GM21619 (cell line): ENCODE measurements around the gene SEPTIN11.
A peak's percentile ranks its signal among the peaks of the same experiment; 100 is the strongest.

ENCODE experiments used
- ATAC-seq: cut with Tn5 transposase; IDR thresholded peaks from one replicate; pipeline ENCODE4 v1.9.1; 2021; ENCODE audit not compliant: unreplicated experiment

SEPTIN11 gene

GRCh38 chr4:76977736-76978350, 28.3 kb downstream of the SEPTIN11 start:
- ATAC-seq, result no peak

DNA sequence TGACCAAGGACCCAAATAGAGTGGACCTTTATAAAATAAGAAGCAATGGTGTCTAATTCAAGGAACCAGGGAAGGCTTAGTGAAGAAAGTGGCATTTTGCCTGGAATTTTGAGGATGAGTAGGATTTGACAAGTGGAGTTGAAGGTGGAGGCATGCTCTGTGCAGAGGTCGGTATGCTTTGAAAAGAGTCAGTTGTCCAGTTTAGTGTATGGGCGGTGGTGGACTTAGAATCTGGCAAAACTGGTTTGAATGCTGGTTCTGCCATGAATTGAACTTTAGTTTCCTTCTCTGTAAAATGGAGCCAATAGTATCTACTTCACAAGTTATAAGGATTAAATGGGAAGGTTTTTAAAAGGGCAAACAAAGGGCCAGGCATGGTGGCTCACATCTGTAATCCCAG, 29.7 kb downstream of the SEPTIN11 start:
- no peak for ATAC-seq

- no peak for ATAC-seq
Observed at GRCh38 chr4:76980261-76980660, 30.7 kb downstream of the SEPTIN11 start.

DNA sequence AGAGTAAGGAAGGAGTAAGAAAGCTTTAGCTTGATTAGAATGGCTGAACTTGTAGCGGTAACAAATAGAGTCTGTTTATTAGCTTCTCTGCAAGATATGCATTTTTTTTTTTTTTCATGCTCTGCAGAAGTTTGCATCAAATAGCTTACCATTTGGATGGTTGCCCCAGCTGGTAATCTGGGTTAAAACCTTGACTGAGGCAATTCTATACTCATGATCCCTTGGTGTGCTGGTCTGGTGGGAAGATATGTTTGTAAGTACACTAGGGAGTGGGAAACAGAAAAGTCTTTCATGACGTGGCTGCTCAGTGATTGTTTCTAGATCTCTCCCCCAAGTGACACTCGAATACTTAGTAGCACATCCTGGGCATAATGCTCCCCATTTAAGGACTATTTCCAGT, 32.1 kb downstream of the SEPTIN11 start:
- no peak for ATAC-seq

DNA sequence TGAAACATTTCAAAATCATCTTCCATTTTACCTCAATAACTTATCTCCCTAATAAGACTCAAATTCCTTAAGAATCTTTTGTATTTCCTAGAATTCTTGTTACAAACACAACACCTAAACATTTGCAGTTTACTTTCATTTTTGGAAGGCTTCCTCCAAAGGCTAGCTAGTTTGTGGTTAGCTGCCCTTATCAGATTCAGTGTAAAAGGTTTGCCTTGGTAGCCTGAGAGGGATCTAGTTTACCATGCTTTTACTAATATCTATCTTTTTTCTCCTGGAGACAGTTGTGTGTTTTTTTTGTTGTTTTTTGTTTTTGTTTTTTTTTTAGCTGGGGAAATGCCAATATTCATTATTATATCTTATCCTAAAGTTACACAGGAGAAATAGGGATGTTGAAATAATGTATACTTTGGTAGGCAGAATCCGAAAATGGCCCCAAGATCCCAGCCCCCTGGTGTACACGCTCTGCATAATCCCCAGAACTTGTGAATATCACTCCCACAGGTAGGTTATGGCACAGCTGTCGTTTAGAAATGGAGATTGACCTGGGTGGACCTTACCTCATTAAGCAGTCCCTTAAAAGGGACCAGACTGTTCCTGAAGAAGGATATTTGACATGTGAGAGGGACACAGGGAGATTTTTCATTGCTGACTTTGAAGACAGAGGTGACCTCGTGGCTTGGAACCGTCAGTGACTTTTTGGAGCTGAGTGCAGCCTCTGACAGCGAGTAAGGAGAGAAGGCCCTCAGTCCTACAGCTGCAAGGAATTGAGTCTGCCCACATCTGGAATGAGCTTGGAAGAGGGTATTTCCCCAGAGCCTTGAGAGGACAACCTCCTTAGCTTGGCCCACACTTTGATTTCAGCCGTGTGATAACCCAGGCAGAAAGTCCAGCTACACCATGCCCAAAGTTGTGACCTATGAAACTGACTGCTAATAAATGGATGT, 33.4 kb downstream of the SEPTIN11 start:
- ATAC-seq, result no peak

- peak; percentile 53 for ATAC-seq
Observed at GRCh38 chr4:76984127-76984526, 34.6 kb downstream of the SEPTIN11 start.

DNA sequence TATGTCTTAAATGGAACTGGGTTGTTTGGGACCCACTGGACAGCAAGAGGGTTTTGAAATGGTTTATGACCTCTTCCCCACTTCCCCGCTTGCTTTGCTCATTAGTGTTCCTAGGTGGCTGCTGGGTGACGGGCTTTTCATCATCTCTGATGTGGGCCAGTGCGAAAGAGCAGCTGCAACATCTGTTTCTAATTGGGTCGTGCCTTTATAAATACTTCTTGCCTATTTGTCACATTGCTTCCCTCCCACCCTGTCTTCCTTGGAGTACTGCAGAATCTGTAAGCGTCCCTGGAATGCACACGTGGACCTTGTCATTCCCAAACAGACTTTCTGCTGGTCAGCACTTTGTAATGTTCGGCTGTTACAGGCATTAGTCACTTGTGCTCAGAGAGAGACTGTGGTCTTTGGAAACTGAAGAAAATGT, 35.2 kb downstream of the SEPTIN11 start:
- no peak for ATAC-seq

GRCh38 chr4:76987153-76987591, 37.6 kb downstream of the SEPTIN11 start:
- no peak for ATAC-seq

DNA sequence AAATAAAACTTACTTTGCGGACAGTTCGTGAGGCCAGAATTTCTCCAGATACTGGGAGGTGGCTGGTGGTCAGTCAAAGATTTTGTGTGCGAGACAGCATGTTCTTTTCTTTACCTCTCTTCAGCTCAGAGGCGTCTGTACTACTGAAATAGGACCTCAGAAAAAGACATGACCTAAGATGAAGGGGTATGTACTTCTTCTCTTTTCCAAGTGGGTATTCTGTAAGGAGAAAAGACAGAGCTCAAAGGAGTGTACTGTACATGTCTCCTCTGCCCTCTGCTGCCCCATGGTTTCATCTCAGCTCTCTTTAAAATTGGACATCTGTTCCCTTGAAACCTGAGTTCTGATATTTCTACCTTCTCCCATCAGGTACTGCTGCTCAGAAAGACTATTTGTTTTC, 38.1 kb downstream of the SEPTIN11 start:
- no peak for ATAC-seq

DNA sequence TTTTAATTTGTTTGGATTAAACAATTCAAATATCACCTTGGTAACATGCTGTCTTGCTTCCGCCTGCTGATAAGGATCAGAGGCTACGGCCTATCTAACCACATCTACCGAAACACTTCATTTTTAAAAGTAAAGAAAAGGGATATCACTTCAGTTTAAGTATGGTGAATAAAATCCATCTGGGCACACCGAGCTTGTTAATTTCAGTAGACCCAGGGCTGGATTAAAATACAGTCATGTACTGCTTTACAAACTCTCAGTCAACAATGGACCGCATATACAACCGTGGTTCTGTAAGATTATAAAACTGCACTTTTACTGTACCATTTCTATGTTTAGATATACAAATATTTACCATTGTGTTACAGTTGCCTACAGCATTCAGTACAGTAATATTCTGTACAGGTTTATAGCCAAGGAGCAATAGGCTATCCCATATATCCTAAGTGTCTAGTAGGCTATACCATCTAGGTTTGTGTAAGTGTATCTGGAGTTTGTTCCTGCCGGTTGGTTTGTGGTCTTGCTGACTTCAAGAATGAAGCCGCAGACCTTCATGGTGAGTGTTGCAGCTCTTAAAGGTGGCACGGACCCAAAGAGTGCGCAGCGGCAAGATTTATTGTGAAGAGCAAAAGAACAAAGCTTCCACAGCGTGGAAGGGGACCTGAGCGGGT, 40.0 kb downstream of the SEPTIN11 start:
- no peak for ATAC-seq

DNA sequence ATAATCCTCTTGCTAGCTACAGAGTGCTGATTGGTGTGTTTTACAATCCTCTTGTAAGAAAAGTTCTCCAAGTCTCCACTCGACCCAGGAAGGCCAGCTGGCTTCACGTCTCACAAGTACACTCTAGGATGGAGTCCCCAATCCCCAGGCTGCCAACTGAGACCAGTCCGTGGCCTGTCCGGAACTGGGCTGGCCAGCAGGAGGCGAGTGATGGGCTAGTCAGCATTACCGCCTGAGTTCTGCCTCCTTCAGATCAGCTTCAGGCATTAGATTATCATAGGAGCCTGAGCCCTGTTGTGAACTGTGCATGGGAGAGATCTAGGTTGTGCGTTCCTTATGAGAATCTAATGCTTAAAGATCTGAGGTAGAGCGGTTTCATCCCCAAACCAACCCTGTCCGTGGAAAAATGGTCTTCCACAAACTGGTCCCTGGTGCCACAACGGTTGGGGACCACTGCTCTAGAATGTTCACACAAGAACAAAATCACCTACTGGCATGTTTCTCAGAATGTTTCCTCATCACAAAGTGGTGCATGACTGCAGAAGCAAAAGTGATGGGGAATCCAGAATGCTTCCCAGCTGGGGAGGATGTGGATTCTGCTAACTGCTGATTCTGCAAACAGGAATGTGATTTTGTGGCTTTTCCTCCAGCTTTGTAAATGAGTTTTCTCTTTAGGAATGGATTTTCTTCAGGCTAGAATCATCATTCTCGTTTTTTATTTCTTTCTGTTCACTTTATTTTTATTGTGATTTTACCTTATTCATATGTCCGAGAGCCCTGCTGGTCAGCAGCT, 40.9 kb downstream of the SEPTIN11 start:
- ATAC-seq, result no peak

GRCh38 chr4:76991161-76991660, 41.7 kb downstream of the SEPTIN11 start:
- ATAC-seq, result no peak

- ATAC-seq, result peak; percentile 86
Observed at GRCh38 chr4:76993787-76994641, 44.5 kb downstream of the SEPTIN11 start.

DNA sequence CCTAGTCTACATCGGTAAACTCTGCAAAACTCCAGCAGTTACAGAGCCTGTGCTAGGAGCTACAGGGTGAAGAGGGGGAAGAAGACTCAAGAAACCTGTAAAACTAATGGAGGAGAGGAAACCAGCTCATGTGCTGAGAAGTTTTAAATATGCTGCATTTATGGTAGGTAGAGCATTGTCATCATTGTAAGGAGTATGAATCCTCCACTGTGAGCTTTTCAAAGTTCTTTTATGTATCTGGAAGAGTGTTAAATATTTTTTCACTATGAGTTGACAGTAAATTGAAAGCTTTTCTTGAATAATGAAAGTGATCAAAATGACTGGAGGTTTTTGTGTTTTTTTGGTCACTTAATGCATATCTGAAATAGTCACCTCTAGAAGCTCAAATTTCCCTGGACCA, 46.2 kb downstream of the SEPTIN11 start:
- ATAC-seq, result no peak

GRCh38 chr4:76996445-76996844, 46.9 kb downstream of the SEPTIN11 start:
- no peak for ATAC-seq

DNA sequence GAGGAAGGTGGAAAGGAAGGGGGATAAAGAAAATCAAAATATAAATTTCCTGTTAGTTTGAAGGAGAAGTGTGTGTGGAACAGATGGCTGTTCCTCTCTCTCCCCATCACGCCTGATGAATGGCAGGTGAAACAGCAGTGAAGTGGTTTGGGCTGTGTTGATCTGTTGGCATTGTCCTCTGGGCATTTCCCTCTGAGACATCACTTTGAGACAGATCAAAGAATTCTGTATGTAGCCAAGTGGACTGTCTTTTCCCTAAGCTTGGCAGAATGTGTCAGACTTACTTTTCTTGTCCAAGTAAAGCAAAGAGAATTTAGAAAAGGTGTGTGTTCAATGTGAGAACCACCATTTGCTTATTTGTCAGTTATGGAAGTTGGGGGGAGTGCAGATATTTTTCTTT, 47.5 kb downstream of the SEPTIN11 start:
- no peak for ATAC-seq

GRCh38 chr4:76997532-76997931, 48.0 kb downstream of the SEPTIN11 start:
- no peak for ATAC-seq

DNA sequence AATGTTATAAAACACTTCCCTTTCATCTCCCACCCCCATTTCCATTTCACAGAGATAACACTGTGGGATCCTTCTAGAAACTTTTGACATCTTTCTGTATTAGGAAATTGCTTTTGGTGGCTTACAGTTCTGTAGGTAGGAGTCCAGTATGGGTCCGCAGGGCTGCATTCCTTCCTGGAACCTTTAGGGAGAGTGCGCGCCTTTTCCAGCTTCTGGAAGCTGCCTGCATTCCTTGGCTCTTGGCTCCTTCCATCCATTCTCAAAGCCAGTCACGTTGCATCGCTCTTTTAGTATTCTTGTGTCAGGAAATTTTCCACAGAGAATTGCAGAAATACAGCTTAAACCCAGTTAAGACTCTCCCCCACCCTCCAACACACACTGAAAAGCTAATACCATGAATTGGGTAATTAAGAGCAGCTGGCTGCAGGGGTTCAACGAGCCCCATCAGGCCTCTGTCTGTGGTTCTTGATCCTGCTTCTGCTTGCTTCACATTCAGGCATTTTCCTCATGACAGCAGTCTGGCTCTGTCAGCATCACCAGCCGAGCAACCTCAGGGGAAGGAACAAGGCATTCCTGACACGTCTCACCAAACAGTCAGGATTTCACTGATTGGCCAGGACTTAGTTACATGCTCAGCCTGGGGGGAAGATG, 48.8 kb downstream of the SEPTIN11 start:
- ATAC-seq, result no peak
